Fibroblast of peridontal ligament (primary cell): ENCODE results near the gene NR2F6.
"Not testable (repeated sequence)": the region's sequence is repeated elsewhere in the genome, so short reads cannot be mapped to it uniquely, and the experiment has no call there.

ENCODE experiments used
- DNase-seq: peaks from one replicate; pipeline ENCODE4 v3.0.0-alpha.2; 2010; ENCODE audit errors: extremely low read depth

Gene NR2F6

GRCh38 chr19:17245535-17245984, at the start of gene NR2F6:
TSS of gene NR2F6 (minus strand) at chr19:17245919. CDS start at chr19:17245220, 699 bp downstream.
- DNase-seq = no peak

GRCh38 chr19:17294051-17294891, 48.6 kb upstream of the NR2F6 start:
- DNase-seq = no peak

- no peak for DNase-seq
Measured at GRCh38 chr19:17293605-17294004, 47.9 kb upstream of the NR2F6 start.

DNA sequence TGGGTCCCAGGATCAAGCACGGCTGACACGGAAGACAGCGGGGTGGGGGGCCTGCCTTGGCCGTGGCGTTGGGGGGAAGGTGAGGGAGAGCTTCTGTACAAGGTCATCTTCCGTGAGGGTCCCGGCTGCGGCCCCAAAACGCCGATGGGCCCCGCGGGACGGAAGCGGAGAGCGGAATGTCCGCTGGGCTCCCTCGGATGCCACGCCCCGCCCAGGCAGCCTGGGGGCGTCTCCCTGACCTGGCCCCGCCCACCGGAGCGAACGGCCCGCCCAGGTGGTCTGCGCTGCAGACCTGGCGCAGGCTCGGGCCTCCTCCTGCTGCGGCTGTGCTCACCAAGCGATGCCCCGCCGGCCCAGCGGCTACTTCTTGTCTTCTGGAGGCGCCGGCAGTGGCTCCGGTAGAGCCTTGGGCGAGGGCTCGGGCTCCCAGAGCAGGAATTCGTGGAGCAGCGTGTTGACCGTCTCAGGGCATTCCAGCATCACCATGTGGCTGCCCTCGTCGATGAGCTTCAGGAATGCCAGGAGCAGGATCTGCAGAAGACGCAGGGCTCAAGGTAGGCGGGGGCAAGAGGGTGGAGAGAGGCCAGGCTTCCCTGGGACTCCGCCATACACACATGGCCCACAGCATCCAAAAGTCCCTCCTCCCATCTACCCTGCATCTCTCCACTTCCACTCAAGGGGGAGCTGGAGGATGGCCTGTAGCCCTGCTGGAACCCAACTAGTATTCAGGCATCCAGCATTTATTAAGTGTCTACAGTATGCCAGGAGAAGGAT, 46.8 kb upstream of the NR2F6 start:
- peak; percentile 81 for DNase-seq

DNA sequence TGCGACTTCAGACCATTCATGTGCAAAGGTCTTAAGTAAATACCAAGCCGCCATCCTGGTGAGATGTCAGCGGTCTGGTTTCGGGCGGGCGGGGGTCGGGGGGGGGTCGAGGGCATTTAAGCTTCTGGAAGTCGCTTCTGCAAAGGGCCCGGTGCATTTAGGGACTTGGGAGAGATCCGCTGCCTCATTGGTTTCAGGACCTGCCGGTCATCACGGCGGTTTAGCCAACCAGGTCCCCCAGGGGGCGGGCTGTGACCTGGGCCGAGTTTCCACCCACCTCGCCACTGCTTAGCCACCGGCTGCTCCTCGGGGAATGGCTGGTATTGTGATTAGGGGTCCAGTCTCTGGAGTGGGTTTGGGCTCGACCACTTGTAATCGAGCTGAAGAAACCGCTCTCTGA, 43.8 kb upstream of the NR2F6 start:
- peak; percentile 86 for DNase-seq

DNA sequence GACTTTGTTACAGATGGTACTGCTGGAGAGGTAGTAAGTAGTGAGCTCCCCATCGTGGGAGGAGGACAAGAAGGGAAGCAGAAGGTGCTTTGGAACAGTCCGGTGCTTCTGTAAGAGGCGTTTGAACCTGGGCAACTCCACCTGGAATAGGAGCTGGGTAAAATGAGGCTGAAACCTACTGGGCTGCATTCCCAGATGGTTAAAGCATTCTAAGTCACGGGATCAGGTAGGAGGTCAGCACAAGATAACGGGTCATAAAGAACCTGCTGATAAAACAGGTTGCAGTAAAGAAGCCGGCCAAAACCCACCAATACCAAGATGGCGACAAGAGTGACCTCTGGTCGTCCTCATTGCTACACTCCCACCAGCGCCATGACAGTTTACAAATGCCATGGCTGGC, 41.0 kb upstream of the NR2F6 start:
- DNase-seq = no peak

- no peak for DNase-seq
Measured at GRCh38 chr19:17286263-17286662, 40.5 kb upstream of the NR2F6 start.

GRCh38 chr19:17285415-17286135, 39.9 kb upstream of the NR2F6 start:
- DNase-seq = no peak

GRCh38 chr19:17283504-17283996, 37.8 kb upstream of the NR2F6 start:
- DNase-seq = no peak

DNA sequence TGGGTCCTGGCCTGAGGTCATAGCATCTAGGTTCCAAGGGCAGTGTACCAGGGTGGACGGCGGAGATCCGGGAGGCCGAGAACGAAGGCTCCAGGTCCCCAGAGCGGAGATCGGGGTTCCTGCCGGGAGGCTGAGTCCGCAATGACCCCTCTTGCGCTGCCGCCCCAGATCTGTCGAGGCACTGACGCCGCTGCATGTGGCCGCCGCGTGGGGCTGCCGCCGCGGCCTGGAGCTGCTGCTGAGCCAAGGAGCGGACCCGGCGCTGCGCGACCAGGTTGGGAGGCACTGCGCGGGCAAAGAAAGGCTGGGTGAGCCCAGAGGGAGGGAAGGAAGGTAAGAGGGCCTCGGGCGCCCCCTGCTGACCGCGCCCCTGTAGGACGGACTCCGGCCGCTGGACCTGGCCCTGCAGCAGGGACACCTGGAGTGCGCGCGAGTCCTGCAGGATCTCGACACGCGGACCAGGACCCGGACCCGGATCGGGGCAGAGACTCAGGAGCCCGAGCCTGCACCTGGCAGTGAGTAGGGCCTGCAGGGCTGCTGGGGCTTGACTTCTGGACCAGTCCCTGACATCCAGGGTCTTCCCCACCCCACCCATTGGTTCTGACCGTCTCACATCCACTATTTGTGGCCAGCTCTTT, 36.9 kb upstream of the NR2F6 start:
- peak; percentile 59 for DNase-seq

- DNase-seq = no peak
Measured at GRCh38 chr19:17281391-17282304, 35.9 kb upstream of the NR2F6 start, which contains the start of gene ANKLE1. TSS of gene ANKLE1 (plus strand) at chr19:17281901. CDS start at chr19:17281921, 20 bp downstream.

GRCh38 chr19:17279436-17279835, 33.7 kb upstream of the NR2F6 start:
- DNase-seq = no peak

- no peak for DNase-seq
Measured at GRCh38 chr19:17275441-17276175, 29.9 kb upstream of the NR2F6 start.

- not testable (repeated sequence) for DNase-seq
Measured at GRCh38 chr19:17274892-17275291, 29.2 kb upstream of the NR2F6 start.

- no peak for DNase-seq
Measured at GRCh38 chr19:17268754-17269153, 23.0 kb upstream of the NR2F6 start.

- peak; percentile 100 for DNase-seq
Measured at GRCh38 chr19:17266975-17267788, 21.5 kb upstream of the NR2F6 start, which contains the start of gene BABAM1. TSS of gene BABAM1 (plus strand) at chr19:17267443. CDS start at chr19:17268807, 1,364 bp downstream.

GRCh38 chr19:17266589-17266974, 20.9 kb upstream of the NR2F6 start:
- DNase-seq = no peak

GRCh38 chr19:17266026-17266425, 20.3 kb upstream of the NR2F6 start:
- no peak for DNase-seq

- no peak for DNase-seq
Measured at GRCh38 chr19:17264641-17264979, 18.9 kb upstream of the NR2F6 start, which contains the start of gene USHBP1. TSS of gene USHBP1 (minus strand) at chr19:17264745. CDS start at chr19:17264299, 446 bp downstream.
